Activated CD4-positive, alpha-beta T cell treated with anti-CD3 and anti-CD28 coated beads, Interleukin-10, Interleukin-2, amounts not matched to agents 100 ng/mL and 50 ng/mL, durations not matched to agents 16 hours and 8 hours (primary cell): ENCODE measurements around the gene RAPGEF4.
A peak's percentile ranks its signal among the peaks of the same experiment; 100 is the strongest.
"Not testable (repeated sequence)": the region's sequence is repeated elsewhere in the genome, so short reads cannot be mapped to it uniquely, and the experiment has no call there.

Source experiments
- DNase-seq: peaks from one replicate; pipeline ENCODE4 v3.0.0-alpha.2; 2020

The RAPGEF4 gene

DNA sequence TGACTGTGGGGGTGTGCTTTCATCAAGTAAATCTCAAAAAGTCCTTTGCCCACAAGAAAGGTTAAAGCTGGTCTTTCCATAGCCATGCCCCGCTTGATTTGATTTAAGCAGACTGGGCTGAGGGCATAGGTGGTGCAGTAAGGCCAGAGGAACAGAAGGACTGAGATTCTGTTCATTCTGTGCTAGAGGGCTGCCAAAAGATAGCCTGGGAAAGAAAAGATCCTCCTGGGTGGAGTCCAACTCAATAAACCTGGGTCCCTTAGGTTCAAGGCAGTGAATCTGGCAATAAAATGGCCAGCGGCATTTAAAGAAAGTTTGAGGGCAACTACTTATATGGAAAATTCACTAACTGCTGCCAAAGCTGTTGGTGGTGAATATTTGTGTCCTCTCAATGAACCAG lies 280.8 kb downstream of the RAPGEF4 start:
- DNase-seq: no peak

DNA sequence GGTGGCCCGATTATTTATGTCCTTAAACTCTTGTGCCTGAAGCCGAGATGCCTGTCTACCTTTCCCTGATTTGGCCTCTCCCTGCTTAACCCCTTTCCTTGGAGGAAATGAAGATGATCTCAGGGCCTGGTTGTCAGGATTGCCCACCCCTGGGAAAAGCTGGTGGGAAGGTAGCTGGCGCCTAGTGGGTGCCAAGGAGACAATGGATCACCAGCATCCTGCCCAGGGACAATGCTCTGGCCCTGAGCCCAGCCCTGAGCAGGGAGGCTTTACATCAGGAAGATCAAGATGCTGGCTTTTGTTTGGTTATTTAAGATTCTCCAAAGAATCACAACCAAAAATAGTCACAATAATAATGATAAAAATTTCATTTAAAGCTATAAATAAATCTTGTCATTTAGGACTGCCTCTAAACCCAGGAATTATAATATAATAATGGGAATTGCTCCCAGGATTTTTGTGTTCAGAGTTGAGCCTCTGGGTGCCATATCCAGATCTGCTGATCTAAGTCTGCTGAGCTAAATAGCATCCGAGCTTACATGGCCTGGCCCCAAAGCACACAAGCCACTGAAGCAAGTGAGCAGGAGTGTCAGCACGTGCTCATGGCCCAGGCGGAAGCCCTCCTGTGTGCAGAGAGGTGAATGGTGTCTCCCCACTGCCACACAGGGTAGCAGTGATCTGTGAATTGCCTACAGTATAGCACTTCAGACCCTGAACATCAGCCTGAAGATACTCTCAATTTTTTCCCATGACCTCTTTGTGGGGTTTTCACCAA lies 282.2 kb downstream of the RAPGEF4 start:
- DNase-seq: no peak

DNA sequence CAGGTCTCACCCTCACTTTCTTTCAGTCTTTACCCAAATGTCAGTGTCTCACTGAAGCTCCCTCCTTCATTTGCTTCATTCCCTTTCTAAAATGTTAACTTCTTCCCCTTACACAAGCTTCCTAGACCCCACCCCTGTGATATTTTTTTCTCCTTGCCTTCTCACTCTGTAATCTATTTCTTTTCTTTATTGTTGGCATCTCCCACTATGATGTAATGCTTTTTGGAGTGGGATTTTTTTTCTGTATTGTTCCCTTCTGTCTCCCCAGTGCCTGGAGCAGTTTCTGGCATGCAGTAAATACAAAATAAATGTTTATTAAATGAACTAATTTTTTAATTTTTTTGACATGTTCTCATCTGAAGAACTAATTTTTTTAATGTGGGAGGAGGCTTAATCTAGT lies 284.1 kb downstream of the RAPGEF4 start:
- no peak for DNase-seq

DNA sequence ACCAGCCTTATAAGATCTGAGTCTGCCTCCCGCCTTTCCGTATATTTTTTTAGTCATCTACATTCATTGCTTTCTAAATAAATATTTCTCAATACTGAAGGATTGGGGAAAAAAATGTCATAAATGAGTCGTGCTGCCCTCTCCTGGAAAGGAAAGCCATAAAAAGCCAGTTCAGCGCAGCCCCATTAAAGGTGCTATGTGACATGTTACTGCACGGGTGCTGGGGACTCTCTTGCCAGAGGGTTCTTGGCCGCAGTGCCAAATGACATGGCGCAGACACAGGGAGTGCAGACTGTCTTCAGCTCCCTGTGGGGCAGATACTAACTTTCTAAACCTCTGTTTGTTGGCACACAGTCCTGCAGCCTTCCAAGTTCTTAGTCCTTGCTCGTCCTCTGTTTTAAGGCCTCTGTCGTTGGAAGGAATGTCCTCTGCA lies 286.3 kb downstream of the RAPGEF4 start:
- DNase-seq: no peak

DNA sequence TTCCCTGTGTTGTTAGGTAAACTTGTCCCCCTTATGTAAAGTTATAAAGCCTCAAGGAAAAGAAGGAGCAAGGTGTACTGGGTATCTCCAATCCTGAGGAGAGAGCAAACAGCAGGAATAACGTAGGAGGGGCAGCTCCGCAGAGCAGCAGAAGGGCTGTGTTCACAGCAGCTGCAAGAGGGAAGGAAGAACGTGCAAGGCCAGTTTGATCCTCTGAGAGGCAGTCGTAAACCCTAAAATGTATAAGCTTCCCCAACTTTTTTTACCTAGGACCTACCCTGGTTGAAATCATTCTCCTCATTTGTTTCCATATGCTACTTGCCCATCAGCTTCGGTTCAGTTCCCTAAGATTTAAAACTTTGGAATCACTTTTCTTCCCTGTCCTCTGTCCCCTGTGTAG lies 288.1 kb downstream of the RAPGEF4 start:
- DNase-seq: no peak

DNA sequence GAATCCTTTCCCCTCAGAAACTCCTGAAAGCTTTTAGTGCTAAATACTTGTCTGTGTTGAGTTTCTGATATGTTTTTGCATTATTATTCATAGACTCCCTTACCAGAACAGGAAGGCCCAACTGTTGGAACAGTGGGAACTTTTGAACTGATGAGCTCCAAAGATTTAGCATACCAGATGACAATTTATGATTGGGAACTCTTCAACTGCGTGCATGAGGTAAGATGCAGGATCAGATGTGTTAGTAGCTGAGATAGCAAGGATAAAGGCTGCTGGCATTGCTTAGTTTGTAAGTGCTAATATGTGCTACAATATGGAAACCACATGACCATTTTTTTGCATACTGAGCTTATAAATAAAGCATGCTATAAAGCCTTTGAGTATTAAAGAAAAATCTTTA lies 290.8 kb downstream of the RAPGEF4 start:
- no peak for DNase-seq

DNA sequence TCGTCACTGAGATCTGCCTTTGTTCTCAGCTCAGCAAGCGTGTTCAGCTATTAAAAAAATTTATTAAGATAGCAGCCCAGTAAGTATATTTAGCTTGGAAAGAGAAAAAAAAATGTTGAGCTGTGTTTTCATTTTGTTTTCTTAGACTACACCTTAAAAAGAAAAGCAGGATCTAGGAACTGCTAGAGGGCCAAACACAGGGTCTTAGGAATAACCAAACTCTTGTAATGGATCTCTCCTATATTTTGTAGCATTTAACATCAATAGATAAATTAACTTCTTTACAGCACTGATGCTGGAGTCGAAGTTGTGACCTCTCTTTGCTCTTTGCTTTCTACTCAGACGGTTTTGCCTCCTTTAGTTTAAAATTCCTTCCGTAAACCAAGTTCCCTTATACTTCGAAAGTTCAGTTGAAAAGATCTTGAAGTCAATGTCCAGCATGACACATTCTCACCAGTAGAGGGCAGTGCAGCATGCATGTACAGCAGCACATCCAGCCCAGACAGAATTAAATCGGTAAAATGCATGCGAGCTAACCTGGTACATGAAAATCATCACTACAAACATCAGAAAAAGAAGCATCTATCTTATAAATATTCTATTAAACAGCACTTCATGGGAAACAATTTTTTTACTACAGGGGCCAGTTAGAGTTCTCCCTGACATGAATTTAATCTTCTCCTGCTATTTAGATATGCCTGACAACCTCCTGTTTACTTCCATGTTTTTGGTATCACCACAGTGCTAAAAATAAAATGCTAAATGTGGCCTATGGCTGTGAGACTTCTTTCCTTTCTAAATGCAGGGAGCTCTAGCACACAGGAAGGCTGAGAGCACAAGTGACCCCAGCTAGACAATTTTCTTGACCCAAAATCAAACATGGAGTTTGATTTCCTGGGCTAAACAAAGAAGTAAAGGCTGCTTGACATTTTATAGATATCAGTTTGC lies 291.8 kb downstream of the RAPGEF4 start:
- DNase-seq: peak; percentile 84

DNA sequence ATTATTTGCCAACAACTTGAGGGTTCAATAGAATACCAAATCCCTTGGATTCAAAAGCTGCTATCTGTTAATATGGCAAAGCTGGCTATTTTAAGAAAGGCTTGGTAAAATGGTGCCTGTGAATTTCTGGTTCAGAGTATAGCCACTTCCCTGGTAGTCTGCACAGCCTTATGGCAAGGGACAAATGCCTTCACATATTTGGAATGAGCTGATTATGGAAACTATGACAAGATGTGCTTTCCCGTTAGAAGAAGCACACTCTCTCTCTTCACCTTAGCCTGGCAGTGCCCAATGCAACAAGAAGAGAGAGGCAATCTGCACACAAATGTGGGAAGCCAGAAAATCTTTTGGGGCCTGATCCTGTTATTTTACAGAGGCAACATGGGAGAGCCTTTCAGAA lies 292.5 kb downstream of the RAPGEF4 start:
- DNase-seq: no peak

DNA sequence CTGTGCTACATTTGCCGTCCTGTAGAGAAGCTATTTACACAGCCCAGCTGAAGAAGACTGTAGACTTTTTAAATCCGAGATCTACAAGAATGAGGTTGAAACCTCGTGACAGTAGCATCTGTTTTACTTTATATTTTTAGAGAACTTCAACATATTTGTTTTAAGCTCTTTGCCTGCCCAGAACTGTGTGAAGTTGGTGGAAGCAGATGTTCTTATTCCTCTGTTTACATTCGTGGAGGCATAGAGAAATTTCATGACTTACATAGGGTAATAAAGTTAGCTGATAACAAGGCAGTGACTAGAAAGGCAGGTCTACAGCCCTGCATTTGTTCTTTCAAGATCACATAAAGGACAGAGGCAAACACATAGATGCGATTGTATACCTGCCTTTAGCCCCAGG lies 293.0 kb downstream of the RAPGEF4 start:
- no peak for DNase-seq

DNA sequence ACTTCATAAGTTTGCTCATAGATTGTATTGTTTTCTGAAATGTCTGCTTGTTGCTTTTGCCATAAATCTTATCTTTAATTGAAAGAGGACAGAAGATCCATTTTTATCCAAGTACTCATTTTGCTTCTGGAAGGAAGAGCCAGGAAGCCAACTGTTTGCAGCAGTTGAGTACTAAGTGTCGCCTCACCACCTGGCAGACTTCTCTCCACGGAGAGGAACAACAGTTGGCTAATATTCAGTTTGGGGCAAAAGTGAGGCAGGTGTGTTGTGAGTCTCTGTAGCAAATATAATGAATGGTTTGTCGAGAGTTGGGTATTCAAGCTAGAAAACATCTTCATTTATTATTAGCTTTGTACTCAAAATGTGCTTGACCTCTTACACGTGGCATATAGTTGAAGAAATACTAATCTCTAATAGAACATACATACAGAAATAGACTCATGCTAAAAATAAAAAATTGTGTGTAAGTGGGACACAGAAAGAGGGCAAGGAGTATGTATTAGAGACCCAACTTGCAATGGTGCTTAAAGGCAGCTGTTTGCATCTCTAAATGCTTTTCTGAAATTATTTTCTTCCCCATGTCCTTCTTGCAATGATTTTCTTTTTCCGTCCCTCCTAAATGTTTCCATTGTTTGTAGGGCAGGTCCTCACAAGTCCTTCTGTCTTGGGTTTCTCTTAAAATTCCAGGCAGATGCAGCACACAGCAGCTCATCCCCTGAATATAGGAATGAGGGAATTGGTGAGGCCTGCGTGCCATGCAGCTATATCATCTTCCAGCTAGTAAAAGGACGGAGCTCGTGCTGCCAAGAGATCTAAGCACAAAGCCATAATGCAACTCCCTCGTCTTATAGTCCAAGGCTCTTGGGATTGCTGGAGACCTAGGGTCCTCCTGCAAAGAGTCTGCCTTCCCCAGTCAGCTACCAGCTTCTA lies 295.2 kb downstream of the RAPGEF4 start:
- no peak for DNase-seq

DNA sequence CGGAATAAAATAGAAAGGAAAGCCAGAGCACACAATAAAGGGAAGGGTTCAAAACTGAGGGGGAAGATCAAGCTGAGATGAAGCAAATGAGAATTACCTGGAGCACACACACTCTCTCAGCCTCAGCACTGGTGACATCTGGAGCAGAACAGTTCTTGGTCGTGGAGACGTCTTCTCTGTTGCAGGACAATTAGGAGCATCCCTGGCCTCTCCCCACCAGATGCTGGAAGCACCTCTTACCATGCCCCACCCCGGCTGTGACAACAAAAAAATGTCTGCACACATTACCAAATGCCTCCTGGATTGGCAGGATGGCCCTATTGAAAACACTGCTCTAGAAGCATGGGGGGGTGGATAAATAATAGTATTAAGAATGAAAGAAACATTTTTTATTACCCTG lies 296.4 kb downstream of the RAPGEF4 start:
- DNase-seq: no peak

DNA sequence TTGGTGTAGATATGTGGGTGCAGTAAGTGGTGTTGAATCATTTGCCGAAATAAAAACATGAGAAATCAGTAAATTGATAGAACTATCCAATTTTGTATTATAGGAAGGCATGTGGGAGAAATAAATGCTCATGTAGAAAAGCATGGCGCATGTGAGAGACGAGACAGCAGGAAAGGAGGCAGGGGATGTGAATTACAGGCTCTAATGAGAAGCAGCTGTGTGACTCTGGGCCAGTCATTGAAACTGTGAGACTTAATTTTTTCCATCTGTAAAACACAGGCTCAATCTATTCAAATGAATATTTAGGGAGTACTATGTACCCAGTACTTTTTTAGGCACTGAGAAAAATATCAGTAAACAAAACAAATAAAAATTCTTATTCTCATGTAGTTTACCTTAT lies 297.4 kb downstream of the RAPGEF4 start:
- DNase-seq: no peak

DNA sequence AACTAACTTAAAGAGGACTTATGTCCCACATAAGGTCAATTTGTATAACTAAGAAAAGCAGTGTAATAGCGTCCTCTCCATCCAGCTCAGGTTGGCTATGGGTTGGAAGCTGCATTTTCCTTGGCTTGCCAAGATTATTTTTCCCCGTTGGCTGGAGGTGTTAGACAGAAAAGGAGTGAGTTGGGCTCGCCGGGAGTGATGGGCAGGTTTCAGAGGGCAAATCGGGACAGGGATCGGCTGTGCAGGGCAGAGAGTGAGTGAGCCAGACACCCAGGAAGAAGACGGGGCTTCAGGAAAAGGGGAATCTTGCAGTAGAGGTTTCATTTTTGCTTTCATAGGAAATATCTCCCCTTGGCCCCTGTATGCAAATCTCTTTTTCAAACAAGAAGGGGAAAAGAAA lies 298.5 kb downstream of the RAPGEF4 start:
- DNase-seq: no peak

DNA sequence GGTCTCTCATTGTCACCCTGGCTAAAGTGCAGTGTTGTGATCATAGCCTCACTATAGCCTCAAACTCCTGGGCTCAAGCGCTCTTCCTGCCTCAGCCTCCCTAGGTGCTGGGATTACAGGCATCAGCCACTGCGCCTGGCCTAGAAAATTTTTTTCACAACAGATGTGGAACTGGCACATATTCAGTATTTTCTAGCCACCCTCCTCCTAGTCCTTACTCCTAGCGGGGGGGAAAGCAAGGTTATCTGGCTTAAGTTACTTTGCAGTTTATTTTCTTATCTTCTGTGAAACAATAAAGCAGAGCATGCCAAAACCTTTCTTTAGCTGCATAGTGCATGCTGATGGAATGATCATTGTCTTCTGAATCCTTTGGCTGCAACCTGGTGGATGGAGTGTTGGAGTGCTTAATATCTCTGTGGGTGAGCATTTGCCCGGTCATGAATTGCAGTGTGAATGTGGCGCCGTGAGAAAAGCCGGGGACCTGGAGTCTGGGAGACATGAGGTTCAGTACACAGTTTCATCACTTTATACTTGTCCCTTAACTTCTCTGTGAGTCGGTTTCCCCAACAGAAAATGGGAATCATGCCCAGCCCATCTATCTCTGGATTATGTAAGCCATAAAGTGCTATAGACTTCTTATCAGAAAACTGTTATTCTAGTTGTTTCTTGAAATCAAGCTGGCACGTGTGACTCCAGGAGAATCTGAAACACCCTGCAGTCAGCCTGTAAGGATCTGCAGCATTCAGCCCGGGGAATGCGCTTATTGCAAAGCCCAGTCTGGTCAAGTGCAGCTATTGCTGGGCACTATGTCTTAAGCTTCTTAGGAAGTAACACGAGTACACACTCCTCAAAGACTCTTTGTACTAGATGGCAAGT lies 301.8 kb downstream of the RAPGEF4 start:
- DNase-seq: no peak

DNA sequence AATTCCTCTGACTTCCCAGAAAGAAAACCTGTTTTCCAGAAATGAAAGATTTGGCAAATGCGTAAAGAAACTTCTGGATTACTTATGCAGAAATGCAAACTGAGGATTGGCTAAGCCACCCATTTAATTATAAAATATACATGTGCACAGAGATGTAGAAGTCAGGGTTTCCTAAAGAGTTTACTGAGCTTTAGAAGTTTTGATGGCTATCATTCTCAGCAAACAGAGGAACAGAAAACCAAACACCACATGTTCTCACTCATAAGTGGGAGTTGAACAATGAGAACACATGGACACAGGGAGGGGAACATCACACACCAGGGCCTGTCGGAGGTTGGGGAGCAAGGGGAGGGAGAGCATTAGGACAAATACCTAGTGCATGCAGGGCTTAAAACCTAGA lies 302.6 kb downstream of the RAPGEF4 start:
- DNase-seq: not testable (repeated sequence)

DNA sequence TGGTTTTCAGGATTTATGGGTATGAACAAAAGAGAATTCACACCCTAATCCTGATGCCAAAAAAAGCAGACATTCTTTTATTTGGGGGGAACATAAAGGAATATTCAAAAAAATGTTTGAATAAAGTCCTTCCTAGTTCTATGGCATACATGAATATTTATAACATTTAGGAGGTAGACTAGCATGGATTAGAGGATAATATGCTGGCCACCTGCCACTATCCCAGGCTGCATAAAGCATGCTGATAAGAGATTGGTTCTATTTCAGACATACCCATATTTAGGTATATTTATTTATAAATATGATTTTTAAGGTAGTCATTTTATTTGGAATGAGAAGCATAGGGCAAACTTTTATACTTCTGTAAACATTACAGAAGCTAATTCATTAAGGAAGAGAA lies 305.1 kb downstream of the RAPGEF4 start:
- DNase-seq: no peak

DNA sequence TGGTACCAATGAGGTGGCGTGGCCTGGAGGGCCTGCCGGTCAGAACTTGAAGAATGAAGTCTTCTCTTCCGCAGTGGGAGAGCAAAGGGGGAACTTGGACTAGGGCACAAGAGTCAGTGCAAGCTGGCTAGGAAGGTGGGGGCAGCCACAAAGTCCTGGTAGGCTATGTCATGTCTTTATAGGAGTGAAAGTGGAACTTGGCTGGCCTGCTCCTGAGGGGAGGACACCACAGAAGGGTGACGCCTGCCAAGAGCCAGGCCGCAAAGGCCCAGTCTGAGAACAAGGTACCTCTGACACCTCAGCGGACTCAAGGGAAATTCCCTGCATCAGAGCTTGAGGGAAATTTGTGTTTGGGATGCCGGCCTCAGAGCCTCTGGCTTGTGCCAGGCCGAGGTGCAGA lies 307.8 kb downstream of the RAPGEF4 start:
- DNase-seq: no peak

DNA sequence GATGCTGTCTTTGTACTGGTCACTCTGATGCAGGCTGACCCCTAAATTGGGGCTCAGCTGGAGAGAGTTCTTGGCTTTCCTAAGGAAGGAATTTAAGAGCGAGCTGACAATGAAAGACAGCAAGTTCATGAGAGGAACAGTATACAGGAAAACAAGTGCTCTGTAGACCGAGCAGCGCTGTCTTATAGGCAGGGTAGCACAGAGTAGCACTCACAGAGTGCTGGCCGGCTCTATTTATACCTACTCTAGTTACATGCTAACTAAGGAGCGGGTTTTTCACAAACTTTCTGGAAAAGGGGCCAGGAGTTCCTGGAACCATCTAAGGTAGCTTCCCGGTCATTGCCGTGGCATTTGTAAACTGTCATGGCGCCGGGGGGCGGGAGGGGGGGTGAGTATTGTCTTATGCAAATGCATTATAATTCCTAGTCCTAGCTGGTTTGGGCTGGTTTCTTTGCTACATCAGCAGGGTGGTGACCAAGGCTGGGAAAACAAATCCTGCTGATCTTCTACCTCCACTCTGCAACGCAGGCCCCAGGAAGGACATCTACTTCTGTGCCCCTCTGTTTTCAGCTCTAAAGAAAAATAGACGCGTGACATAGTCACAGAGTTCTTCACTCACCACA lies 308.4 kb downstream of the RAPGEF4 start:
- no peak for DNase-seq

DNA sequence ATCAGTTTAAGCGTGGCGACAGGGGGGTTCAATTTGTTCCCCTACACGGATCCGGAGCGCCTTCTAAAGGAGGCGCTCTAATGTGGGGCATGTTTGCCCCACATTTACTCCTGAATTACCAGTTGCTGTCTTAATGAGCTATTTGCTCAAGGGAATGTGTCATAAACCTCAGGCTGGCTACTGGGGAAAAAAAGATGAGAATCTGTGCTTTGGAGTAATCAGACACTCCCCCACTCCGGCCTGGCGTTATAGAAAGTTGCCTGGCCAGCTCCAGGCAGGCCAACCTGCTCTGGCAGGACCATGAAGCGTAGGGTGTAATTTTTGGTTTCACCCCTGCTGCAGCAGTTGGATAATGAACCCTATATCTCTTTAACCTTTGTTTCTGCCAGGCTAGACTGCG lies 309.0 kb downstream of the RAPGEF4 start:
- no peak for DNase-seq

DNA sequence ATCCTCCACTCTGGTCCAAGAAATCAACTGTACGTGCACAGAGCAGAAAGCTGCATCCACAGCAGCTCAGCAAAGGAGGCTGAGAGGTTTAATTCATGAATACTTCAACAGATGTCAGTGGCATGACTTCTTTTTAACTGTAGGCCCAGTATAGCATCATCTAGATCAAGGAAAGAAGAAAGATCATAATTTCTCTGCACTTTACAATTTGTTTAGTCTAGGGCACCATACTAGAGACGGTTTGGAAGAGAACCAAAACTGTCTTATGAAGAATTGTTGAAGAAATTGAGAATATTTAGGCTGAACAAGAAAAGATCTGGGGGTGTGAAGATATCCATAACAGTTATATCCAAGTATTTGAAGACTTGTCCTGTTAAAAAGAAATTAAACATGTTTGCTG lies 309.5 kb downstream of the RAPGEF4 start:
- DNase-seq: no peak

DNA sequence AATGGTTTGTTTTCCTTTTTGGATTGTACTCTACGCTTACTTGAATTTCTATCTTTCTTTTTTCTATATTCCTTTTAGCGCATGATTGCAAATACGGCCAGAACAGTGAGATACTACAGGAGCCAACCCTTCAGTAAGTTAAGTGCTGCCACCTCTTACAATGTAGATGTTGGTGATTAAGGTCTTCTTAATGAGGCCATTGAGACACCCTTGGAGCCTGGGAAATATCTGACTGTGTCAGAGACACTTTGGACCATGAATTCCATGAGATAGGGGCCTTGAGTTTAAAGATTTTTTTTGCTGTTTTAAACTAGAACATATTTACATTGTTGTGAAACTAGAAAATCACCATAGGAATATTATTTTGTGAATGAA lies 312.9 kb downstream of the RAPGEF4 start:
- no peak for DNase-seq
